ENCODE measurements around the gene CIC.

Gene CIC

GRCh38 chr19:42233678-42234292 is 35.3 kb upstream of the CIC start:
- H3K36me3 ChIP-seq (ENCODE audit: low read length) = no peaks in the 10 kb centered on the region; the same call in 1 of the 2 replicates
- H2AFZ ChIP-seq (ENCODE audit: low read depth, low read length, severe bottlenecking) = no peak overlapping the region
- H3K79me2 ChIP-seq (ENCODE audit: insufficient read depth, low read length) = no peaks in the 10 kb centered on the region; the same call in 1 of the 2 replicates
- no peaks in the 10 kb centered on the region for H3K27me3 ChIP-seq (ENCODE audit: low read length)
- H3F3A ChIP-seq (ENCODE audit: insufficient read depth) = peaks cover 10% of the 10 kb centered on the region; the same call in 1 of the 2 replicates
- TF ChIP-seq CTCF (IDR thresholded peaks at IDR 0.05; ENCODE audit: insufficient read depth, low read length, poor library complexity, severe bottlenecking) = no peak
- no peak for TF ChIP-seq EZH2phosphoT487 (conservative IDR thresholded peaks at IDR 0.05; ENCODE audit: low read length)
- no peak overlapping the region for H3K9ac ChIP-seq (ENCODE audit: low read length)
- no peaks in the 10 kb centered on the region for H3K9me2 ChIP-seq (replicated peaks; ENCODE audit: insufficient read depth, low read length)
- H3K27ac ChIP-seq (ENCODE audit: low read depth, low read length) = no peak overlapping the region
- H4K20me1 ChIP-seq (ENCODE audit: low read depth, low read length) = no peaks in the 10 kb centered on the region
- H3K4me3 ChIP-seq (ENCODE audit: insufficient read depth, low read length, poor library complexity, severe bottlenecking) = no peak overlapping the region
- no peaks in the 10 kb centered on the region for H3K9me3 ChIP-seq (ENCODE audit: insufficient read depth, low read length)
- H3K4me2 ChIP-seq (ENCODE audit: low read depth, low read length, poor library complexity, severe bottlenecking) = no peak overlapping the region

- TF ChIP-seq EZH2phosphoT487 (conservative IDR thresholded peaks at IDR 0.05; ENCODE audit: low read length) = no peak
- no peak for TF ChIP-seq CTCF (IDR thresholded peaks at IDR 0.05; ENCODE audit: insufficient read depth, low read length, poor library complexity, severe bottlenecking)
- no peaks in the 10 kb centered on the region for H3K9me2 ChIP-seq (replicated peaks; ENCODE audit: insufficient read depth, low read length)
- H3K4me3 ChIP-seq (ENCODE audit: insufficient read depth, low read length, poor library complexity, severe bottlenecking) = no peak overlapping the region
- H3K27ac ChIP-seq (ENCODE audit: low read depth, low read length) = no peak overlapping the region
- H3K79me2 ChIP-seq (ENCODE audit: insufficient read depth, low read length) = no peaks in the 10 kb centered on the region; the same call in 1 of the 2 replicates
- H3K36me3 ChIP-seq (ENCODE audit: low read length) = no peaks in the 10 kb centered on the region; the same call in 1 of the 2 replicates
- no peaks in the 10 kb centered on the region for H4K20me1 ChIP-seq (ENCODE audit: low read depth, low read length)
- H3K27me3 ChIP-seq (ENCODE audit: low read length) = no peaks in the 10 kb centered on the region
- no peak overlapping the region for H2AFZ ChIP-seq (ENCODE audit: low read depth, low read length, severe bottlenecking)
- no peak overlapping the region for H3K9ac ChIP-seq (ENCODE audit: low read length)
- peaks cover 10% of the 10 kb centered on the region; the same call in 1 of the 2 replicates for H3F3A ChIP-seq (ENCODE audit: insufficient read depth)
- H3K9me3 ChIP-seq (ENCODE audit: insufficient read depth, low read length) = no peaks in the 10 kb centered on the region
- no peak overlapping the region for H3K4me2 ChIP-seq (ENCODE audit: low read depth, low read length, poor library complexity, severe bottlenecking)
Measured at GRCh38 chr19:42234364-42234763, 34.7 kb upstream of the CIC start.

- peaks cover 6% of the 10 kb centered on the region for H3K79me2 ChIP-seq (ENCODE audit: insufficient read depth, low read length)
- H3K9ac ChIP-seq (ENCODE audit: low read length) = no peak overlapping the region
- H3K4me3 ChIP-seq (ENCODE audit: insufficient read depth, low read length, poor library complexity, severe bottlenecking) = no peak overlapping the region
- H3K27me3 ChIP-seq (ENCODE audit: low read length) = no peaks in the 10 kb centered on the region
- H3K9me2 ChIP-seq (replicated peaks; ENCODE audit: insufficient read depth, low read length) = no peaks in the 10 kb centered on the region
- H4K20me1 ChIP-seq (ENCODE audit: low read depth, low read length) = no peaks in the 10 kb centered on the region
- no peak for TF ChIP-seq CTCF (IDR thresholded peaks at IDR 0.05; ENCODE audit: insufficient read depth, low read length, poor library complexity, severe bottlenecking)
- TF ChIP-seq EZH2phosphoT487 (conservative IDR thresholded peaks at IDR 0.05; ENCODE audit: low read length) = no peak
- peaks cover 10% of the 10 kb centered on the region; the same call in 1 of the 2 replicates for H3F3A ChIP-seq (ENCODE audit: insufficient read depth)
- H3K36me3 ChIP-seq (ENCODE audit: low read length) = no peaks in the 10 kb centered on the region; the same call in 1 of the 2 replicates
- no peak overlapping the region for H3K4me2 ChIP-seq (ENCODE audit: low read depth, low read length, poor library complexity, severe bottlenecking)
- no peak overlapping the region for H2AFZ ChIP-seq (ENCODE audit: low read depth, low read length, severe bottlenecking)
- no peaks in the 10 kb centered on the region for H3K9me3 ChIP-seq (ENCODE audit: insufficient read depth, low read length)
- H3K27ac ChIP-seq (ENCODE audit: low read depth, low read length) = no peak overlapping the region
Measured at GRCh38 chr19:42235181-42235580, 33.9 kb upstream of the CIC start.
